HG03521 (cell line): Measurements from ENCODE around the gene SGPP2.
"Not testable (repeated sequence)": the region's sequence is repeated elsewhere in the genome, so short reads cannot be mapped to it uniquely, and the experiment has no call there.

ENCODE experiments used
- ATAC-seq: cut with Tn5 transposase; IDR thresholded peaks from one replicate; pipeline ENCODE4 v1.9.1; 2021; ENCODE audit warnings: mild to moderate bottlenecking, moderate library complexity; ENCODE audit not compliant: unreplicated experiment

The SGPP2 gene

GRCh38 chr2:222575618-222576017, 151.3 kb downstream of the SGPP2 start:
- ATAC-seq, result no peak

- ATAC-seq, result no peak
Measured at GRCh38 chr2:222576171-222577081, 152.1 kb downstream of the SGPP2 start.

GRCh38 chr2:222577341-222577740, 153.0 kb downstream of the SGPP2 start:
- no peak for ATAC-seq

DNA sequence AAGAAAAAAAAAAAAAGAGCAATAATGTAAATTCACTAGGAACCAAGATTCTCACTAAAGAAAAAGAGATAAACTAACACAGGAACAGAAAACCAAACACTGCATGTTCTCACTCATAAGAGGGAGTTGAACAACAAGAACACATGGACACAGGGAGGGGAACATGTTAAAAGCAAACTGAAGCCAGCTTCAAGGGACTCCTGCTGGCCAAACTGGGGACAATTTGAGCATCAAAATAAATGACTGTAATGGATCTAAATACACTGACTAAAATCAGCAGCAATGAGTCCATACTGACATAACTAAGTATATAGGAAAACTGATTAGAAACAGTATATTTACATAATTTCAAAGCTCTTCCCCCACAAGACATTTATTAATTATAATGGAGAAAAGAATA, 158.6 kb downstream of the SGPP2 start:
- ATAC-seq, result no peak

- ATAC-seq, result not testable (repeated sequence)
Measured at GRCh38 chr2:222584589-222584988, 160.2 kb downstream of the SGPP2 start.

- ATAC-seq, result no peak
Measured at GRCh38 chr2:222591661-222592060, 167.3 kb downstream of the SGPP2 start.

- no peak for ATAC-seq
Measured at GRCh38 chr2:222592176-222592575, 167.8 kb downstream of the SGPP2 start.

- no peak for ATAC-seq
Measured at GRCh38 chr2:222594679-222595078, 170.3 kb downstream of the SGPP2 start.

- no peak for ATAC-seq
Measured at GRCh38 chr2:222595581-222595980, 171.2 kb downstream of the SGPP2 start.

GRCh38 chr2:222598611-222599010, 174.3 kb downstream of the SGPP2 start:
- ATAC-seq, result no peak

DNA sequence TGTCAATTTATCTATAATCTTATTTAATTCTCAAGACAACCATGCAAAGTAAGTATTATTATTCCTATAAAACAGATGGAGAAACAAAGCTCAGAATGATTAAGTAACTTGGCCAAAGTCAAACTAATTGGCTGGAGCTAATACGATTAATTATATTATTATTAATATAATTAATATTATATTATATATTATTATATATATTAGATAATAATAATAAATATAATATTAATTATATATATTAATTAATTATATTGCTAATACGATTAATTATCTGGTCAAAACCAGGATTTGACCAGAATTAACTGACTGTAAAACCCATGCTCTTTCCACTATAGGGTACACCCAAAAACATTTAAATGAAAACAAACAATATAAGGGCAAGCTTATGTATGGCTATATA, 179.2 kb downstream of the SGPP2 start:
- no peak for ATAC-seq

DNA sequence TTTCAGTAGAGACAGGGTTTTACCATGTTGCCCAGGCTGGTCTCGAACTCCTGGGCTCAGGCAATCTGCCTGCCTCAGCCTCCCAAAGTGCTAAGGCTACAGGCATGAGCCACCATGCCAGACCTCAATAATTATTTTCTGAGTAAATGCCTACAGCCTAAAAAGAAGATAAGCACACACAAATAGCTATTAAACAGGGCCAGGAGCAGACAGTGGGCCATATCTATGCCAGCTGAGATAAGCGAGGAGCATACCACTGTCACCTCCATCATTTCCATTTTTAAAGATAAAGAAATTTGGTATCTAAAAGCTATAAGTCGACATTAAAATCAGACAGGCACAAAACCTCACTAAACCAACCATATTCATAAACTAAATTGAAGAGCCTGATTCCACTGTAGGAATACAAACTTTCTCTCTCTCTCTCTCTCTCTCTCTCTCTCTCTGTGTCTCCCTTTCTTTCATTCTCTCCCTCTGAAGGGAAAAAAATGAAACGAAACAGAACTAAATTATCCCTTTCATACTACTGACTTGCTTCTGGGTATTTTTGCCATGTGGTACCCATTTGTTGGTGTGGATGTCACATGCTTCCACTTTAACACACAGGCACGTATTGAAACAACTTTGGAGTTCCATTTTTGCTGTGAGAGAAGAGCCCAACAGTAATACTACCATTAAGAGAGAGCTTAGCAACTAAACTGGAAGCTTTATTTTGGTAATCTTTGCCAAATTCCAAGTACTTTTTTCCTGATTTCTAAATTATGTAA, 180.6 kb downstream of the SGPP2 start:
- no peak for ATAC-seq

- no peak for ATAC-seq
Measured at GRCh38 chr2:222606306-222606705, 182.0 kb downstream of the SGPP2 start.

DNA sequence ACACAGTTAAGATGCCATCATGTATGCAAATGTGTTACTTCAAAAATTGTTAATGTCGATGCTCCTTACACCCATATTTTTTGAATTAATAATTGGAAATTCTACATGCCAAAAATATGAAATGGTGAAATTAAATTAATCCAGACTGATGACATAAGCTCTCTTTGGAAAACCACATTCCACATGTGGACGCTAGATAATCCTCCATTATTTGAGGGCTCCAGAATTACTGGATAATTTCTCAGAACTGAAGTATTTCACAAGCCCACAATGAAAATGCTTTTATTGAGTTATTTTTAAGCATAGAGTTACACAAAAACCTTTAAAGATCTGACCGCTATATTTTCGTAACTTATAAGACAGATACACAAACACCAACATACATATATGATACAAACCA, 183.7 kb downstream of the SGPP2 start:
- no peak for ATAC-seq

GRCh38 chr2:222609381-222609780, 185.0 kb downstream of the SGPP2 start:
- ATAC-seq, result no peak
